ENCODE measurements around the gene B3GNT2.
"Not testable (repeated sequence)": the region's sequence is repeated elsewhere in the genome, so short reads cannot be mapped to it uniquely, and the experiment has no call there.

B3GNT2 gene

GRCh38 chr2:62195421-62196277 is at the start of gene B3GNT2:
Gene B3GNT2, plus strand, starts transcription at chr2:62196115. Its CDS starts 26,106 bp downstream, at chr2:62222221.
- DNase-seq (ENCODE audit: low spot score), result peak; percentile 36

GRCh38 chr2:62146790-62147189 is 49.1 kb upstream of the B3GNT2 start:
- DNase-seq (ENCODE audit: low spot score), result not testable (repeated sequence)

DNA sequence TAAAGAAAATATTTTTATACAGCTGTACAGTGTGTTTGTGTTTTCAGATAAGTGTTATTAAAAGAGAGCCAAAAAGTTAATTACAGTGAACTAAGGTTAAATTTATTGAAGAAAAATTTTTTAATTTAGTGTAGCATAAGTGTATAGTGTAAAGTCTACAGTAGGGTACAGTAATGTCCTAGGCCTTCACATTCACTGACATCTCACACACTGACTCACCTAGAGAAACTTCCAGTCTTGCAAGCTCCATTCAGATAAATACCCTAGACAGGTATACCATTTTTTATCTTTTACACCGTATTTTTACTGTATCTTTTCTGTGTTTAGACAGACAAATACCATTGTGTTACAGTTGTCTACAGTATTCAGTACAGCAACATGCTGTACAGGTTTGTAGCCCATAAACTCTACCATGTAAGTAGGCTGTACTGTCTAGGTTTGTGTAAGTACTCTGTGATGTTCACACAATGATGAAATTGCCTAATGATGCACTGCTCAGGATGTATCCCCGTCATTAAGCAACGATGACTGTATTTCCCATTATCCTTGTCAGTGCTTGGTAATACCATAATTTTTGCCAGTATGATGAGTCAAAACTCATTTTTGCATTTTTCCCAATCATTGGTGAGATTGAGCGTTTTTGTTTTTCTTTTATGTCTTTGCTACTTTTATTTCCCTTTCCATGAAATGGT is 48.2 kb upstream of the B3GNT2 start:
- no peak for DNase-seq (ENCODE audit: low spot score)

GRCh38 chr2:62149708-62150107 is 46.2 kb upstream of the B3GNT2 start:
- DNase-seq (ENCODE audit: low spot score), result peak; percentile 52

DNA sequence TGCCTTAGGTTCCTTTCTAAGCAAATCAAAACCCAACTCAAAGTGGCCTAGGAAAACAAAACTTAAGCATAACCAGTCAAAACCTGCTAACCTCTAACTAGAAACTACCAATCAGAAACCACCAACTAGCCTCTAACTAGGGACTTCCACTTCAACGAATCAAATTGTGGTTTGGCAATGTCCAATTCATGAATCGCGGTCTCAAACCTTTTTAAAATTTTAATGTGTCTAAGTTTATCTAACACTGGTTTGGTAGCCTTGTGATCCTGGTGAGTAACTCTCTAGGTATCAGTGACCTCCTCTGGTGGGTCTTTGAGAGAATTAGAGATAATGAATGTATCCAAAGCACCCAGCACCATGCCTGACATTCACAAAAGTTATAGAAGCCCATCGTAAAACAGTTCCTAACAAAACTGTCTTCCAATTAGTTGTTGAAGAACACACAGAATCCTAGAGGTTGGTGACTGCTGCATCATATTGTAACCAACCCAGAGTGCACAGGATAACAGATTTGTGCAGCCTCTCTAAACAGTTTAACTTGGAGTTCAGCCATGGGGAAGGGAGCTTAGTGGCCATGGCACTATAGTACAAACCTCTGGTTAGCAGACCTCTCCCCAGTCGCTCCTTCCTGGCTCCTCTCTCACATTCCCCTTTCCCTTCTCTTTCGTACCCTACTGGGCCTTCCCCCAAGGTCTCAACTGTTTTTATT is 45.2 kb upstream of the B3GNT2 start:
- no peak for DNase-seq (ENCODE audit: low spot score)

GRCh38 chr2:62151306-62151638 is 44.6 kb upstream of the B3GNT2 start:
- no peak for DNase-seq (ENCODE audit: low spot score)

DNA sequence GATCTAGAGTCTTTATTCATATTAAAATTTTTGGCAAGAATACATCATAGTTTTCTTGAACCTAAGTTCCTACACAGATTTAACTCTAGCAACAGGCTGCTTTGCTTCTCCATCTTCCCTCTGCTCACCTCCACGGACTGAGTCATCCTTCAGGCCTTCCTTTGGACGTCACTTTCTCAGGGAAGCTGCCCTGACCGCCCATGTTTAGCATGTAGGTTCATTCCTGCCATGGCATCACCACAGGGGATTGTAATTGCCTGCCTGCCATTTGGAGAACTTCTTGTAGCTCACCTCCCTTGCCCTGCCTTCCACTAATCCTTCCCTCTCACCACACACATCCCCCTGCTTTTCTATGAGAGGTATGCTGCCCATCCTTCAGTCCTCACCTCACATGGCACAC is 43.9 kb upstream of the B3GNT2 start:
- DNase-seq (ENCODE audit: low spot score), result no peak

- no peak for DNase-seq (ENCODE audit: low spot score)
These were observed 38.9 kb upstream of the B3GNT2 start for GRCh38 chr2:62156861-62157496.

DNA sequence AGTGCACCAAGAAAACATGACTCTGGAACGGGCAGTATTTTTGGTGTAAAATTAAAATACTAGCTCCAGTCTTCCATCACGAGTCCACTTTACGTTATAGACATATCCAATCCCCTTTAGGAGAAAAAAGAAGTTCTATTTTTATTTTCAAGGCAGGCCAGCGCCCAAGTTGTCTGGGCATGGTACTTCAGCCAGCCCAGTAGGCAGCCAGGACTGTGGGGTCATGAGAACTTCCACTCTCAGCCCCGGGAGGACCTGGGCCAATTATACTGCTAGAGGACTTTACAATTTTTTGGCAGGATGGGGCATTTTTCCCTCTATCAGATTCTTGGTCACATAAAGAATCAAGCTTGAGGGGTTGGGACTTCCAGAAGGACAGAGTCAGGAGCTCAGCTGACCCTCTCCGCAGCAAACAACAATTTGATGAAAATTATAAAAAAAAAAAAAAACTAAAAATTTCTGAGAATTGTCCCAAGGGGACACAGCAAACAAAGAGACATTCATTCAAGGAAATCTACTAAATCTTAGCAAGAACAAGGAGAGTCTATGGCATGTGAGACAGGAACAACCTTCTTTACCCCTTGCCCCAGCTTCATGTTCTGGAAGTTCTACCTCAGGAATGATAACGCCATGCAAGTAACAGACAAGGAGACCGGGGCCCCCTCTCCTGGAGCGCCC is 37.3 kb upstream of the B3GNT2 start:
- peak; percentile 64 for DNase-seq (ENCODE audit: low spot score)

DNA sequence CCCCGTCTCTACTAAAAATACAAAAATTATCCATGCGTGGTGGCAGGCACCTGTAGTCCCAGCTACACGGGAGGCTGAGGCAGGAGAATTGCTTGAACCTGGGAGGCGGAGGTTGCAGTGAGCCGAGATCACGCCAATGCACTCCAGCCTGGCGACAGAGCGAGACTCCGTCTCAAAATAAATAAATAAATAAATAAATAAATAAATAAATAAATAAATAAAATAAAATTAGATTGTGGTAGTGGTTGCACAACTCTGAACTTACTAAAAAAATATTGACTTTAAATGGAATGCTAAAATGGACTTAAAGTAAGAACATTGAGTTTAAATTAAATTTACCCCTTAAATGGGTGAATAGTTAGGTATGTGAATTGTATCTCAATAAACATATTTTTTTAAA is 35.2 kb upstream of the B3GNT2 start:
- DNase-seq (ENCODE audit: low spot score), result not testable (repeated sequence)

GRCh38 chr2:62163106-62163831 is 32.6 kb upstream of the B3GNT2 start:
- DNase-seq (ENCODE audit: low spot score), result no peak

GRCh38 chr2:62163834-62164233 is 32.1 kb upstream of the B3GNT2 start:
- no peak for DNase-seq (ENCODE audit: low spot score)

- DNase-seq (ENCODE audit: low spot score), result no peak
These were observed 20.2 kb upstream of the B3GNT2 start for GRCh38 chr2:62175728-62176127.

DNA sequence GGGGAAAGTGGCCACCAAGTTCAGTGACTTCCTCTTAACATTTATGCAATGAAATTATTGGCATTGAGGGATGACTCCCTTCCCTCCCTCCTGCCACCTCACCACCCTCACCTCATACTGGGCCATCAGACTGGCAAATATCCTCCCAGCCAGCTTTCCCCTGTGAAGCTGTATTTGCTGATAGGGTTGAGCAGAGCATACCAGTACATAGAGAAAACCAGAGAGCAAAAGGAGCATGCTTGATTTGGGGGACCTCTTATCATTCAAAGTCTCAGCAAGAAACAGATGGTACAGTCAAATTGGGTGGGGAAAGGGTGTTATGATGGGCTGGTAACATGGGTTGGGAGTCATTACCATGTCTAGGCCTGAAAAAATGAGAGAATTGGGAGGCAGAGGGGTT is 19.1 kb upstream of the B3GNT2 start:
- DNase-seq (ENCODE audit: low spot score), result no peak

GRCh38 chr2:62177392-62178049 is 18.4 kb upstream of the B3GNT2 start:
- DNase-seq (ENCODE audit: low spot score), result no peak

GRCh38 chr2:62178741-62179271 is 17.1 kb upstream of the B3GNT2 start:
- no peak for DNase-seq (ENCODE audit: low spot score)

GRCh38 chr2:62180975-62181374 is 14.9 kb upstream of the B3GNT2 start:
- no peak for DNase-seq (ENCODE audit: low spot score)

GRCh38 chr2:62181843-62182242 is 14.1 kb upstream of the B3GNT2 start:
- DNase-seq (ENCODE audit: low spot score), result no peak

DNA sequence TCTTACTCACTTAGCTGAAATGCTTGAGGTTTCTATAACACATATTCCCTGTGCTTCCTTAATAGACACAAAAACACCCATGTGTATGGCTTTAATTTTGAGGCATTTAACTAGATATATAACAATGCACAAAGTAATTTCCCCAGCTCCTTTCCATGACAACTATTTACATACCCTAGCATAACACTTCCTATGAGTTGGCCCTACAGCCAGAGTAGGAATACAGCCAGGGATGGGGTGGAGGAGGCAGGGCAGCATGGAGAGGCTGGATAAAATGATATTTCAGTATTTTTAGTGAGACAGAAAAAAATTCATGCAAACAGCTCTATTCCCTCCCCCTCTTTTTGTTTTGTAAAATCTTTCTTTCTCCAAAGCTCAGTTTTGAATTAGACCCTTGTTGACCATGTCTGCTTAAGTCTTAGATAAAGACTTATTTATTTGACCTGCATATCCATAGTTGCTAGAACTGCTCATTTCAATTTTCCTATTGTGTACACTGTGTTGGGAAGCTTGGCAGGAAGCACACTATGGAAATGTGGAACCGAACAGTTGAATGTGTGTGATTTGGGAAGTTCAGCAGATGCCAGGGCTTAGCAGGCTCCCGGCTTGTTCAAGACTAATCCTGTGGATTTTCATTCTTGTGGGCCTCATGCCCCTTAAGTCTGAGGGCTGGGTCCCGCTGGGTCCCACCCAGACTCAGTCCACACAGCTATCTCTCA is 11.2 kb upstream of the B3GNT2 start:
- DNase-seq (ENCODE audit: low spot score), result peak; percentile 52
